Measurements from ENCODE around the gene TSC22D4. TPM values are rescaled to one million over a fixed set of nuclear protein-coding genes. Genes with fewer than 3 reads are reported as not detected.

The TSC22D4 gene
- total and polyA plus RNA-seq, 9 of the 15 experiments (the other 6 are each of a cell fraction or from before 2014, with no cell fraction given): 0.37 to 107 (median 28.7) TPM

DNA sequence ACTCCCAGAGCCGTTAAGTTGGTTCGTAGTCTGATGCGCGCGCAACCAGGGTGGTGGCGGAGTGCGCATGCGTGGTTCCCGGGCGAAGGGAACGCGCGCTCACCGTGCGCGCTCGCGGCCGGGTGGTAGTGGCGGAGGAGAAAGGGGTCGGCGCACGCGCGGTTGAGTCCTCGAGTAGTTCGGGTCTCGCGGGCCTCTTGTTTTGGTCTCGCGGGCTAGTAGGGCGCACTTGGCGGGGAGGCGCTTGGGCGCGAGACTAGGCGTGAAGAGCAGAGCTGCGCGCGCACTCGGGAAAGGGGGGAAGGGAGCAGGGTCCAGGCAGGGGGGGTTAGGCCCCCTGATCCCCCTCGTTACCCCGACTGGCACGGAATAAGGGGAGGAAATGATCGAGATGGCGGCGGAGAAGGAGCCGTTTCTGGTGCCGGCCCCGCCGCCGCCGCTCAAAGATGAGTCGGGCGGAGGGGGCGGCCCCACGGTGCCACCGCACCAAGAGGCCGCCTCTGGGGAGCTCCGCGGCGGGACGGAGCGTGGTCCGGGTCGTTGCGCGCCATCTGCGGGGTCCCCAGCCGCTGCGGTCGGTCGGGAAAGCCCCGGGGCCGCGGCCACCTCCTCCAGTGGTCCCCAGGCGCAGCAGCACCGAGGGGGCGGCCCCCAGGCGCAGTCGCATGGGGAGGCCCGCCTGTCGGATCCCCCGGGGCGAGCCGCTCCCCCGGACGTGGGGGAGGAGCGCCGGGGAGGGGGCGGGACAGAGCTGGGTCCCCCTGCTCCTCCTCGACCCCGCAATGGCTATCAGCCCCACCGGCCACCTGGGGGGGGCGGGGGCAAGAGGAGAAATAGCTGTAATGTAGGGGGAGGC is 49.1 kb downstream of the TSC22D4 start, which contains the start of gene MEPCE (continued):
- TF ChIP-seq ETV1 (tag; conservative IDR thresholded peaks at IDR 0.05; ENCODE audit: low read depth) (no peak), SMAD1 (IDR thresholded peaks at IDR 0.05; ENCODE audit: low read depth, low read length, partially characterized antibody) (peak; percentile 49), BMI1 (IDR thresholded peaks at IDR 0.05; ENCODE audit: low read length) (no peak), ZNF282 (CRISPR knock-in tag; IDR thresholded peaks at IDR 0.05) (0 out of 2 replicates have a peak, but pooled peaks have one; percentile 77), NR2C2 (CRISPR knock-in tag; IDR thresholded peaks at IDR 0.05) (0 out of 2 replicates have a peak, but pooled peaks have one; percentile 29), NR2C2 (tag; IDR thresholded peaks at IDR 0.05) (no peak), KLF1 (tag; IDR thresholded peaks at IDR 0.05) (peak; percentile 64; the same call in 1 of the 2 replicates), YY1 (IDR thresholded peaks at IDR 0.05; ENCODE audit: borderline replicate concordance in 1 of 3, control insufficient read depth in 1 of 3, extremely low read depth in 1 of 3, insufficient read depth in 3 of 3, insufficient read length in 1 of 3, insufficient replicate concordance in 2 of 3, low read depth in 1 of 3, low read length in 2 of 3) (peak in 2 of 3 experiments; percentile 34 to 40), NCOR1 (IDR thresholded peaks at IDR 0.05) (peak; percentile 57), MBD2 (IDR thresholded peaks at IDR 0.05; ENCODE audit: borderline replicate concordance, low read depth) (peak; percentile 8; the same call in 1 of the 2 replicates), TBP (optimal IDR thresholded peaks at IDR 0.05; ENCODE audit: low read depth, low read length) (no peak), FOXK2 (conservative IDR thresholded peaks at IDR 0.05 in 1 of 2, IDR thresholded peaks at IDR 0.05 in 1 of 2; ENCODE audit: low read depth in 2 of 2) (peak in 1 of 2 experiments; percentile 18; a peak in 1 of 4 replicates), MTA3 (IDR thresholded peaks at IDR 0.05; ENCODE audit: borderline replicate concordance) (peak; percentile 55; the same call in 1 of the 2 replicates), TEAD4 (IDR thresholded peaks at IDR 0.05; ENCODE audit: low read length) (no peak; the same call in 1 of the 2 replicates), TEAD4 (CRISPR knock-in tag; IDR thresholded peaks at IDR 0.05; ENCODE audit: borderline replicate concordance) (0 out of 2 replicates have a peak, but pooled peaks have one; percentile 40), ZNF212 (CRISPR knock-in tag; IDR thresholded peaks at IDR 0.05) (peak; percentile 51; the same call in 1 of the 2 replicates), MIER1 (IDR thresholded peaks at IDR 0.05; ENCODE audit: low read depth) (no peak), PCBP1 (IDR thresholded peaks at IDR 0.05; ENCODE audit: low read depth, low read length, poor library complexity, severe bottlenecking) (peak; percentile 88), ZNF644 (tag; IDR thresholded peaks at IDR 0.05; ENCODE audit: low read depth) (no peak; the same call in 1 of the 2 replicates), BRD4 (IDR thresholded peaks at IDR 0.05) (peak; percentile 87; the same call in 1 of the 2 replicates), NFIC (IDR thresholded peaks at IDR 0.05) (peak; percentile 36; the same call in 1 of the 2 replicates), RB1 (IDR thresholded peaks at IDR 0.05; ENCODE audit: low read depth) (peak; percentile 75), ESRRA (IDR thresholded peaks at IDR 0.05; ENCODE audit: borderline replicate concordance, low read depth) (peak; percentile 17; the same call in 1 of the 2 replicates), NRF1 (conservative IDR thresholded peaks at IDR 0.05 in 1 of 2, IDR thresholded peaks at IDR 0.05 in 1 of 2) (peak; percentile 94 to 95; a peak in 3 of 4 replicates)
- TF ChIP-seq, protein P1, sequence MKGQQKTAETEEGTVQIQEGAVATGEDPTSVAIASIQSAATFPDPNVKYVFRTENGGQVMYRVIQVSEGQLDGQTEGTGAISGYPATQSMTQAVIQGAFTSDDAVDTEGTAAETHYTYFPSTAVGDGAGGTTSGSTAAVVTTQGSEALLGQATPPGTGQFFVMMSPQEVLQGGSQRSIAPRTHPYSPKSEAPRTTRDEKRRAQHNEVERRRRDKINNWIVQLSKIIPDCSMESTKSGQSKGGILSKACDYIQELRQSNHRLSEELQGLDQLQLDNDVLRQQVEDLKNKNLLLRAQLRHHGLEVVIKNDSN (CRISPR knock-in tag; IDR thresholded peaks at IDR 0.05): 0 out of 2 replicates have a peak, but pooled peaks have one; percentile 19
- TF ChIP-seq, protein P2, sequence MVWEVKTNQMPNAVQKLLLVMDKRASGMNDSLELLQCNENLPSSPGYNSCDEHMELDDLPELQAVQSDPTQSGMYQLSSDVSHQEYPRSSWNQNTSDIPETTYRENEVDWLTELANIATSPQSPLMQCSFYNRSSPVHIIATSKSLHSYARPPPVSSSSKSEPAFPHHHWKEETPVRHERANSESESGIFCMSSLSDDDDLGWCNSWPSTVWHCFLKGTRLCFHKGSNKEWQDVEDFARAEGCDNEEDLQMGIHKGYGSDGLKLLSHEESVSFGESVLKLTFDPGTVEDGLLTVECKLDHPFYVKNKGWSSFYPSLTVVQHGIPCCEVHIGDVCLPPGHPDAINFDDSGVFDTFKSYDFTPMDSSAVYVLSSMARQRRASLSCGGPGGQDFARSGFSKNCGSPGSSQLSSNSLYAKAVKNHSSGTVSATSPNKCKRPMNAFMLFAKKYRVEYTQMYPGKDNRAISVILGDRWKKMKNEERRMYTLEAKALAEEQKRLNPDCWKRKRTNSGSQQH (CRISPR knock-in tag; IDR thresholded peaks at IDR 0.05): 0 out of 2 replicates have a peak, but pooled peaks have one; percentile 21

Measured in K562 (cell line).